ENCODE results near the gene NDUFA5. TPM values are rescaled to one million over a fixed set of nuclear protein-coding genes. Genes with fewer than 3 reads are reported as not detected.
"Not testable (repeated sequence)": the region's sequence is repeated elsewhere in the genome, so short reads cannot be mapped to it uniquely, and the experiment has no call there.

NDUFA5 gene
- total RNA-seq, 4 donors from 2014 or later = 27.2 to 97.6 (median 85.0) TPM

DNA sequence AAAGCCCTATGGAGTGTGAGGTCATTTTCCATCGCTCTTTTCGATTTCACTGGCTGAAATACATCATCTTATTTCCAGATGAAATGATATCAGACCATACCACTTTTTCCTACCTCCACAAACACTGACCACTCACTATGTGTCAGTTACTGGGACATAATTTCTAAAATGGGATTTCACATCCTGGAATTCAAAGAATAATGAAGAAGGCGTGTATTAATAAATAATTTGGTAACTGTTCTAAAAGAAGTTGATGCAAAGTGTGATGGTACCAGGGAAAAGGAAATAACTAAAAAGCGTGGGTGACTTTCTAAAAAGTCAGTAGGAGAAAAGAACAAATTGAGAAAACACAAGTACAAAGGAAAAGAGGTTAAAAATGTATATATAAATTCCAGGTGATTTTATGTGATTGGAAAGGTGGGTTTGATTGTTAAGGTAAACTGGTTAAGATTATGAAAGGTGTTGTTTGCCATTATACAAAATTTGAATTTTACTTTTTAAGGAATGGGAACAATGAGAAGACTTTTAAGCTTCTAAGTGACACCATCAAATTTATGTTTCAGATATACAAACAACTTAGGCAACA is 764 bp upstream of the NDUFA5 start:
- Histone ChIP-seq H3K36me3 (no peaks in the 10 kb centered on the region), H3K9me3 (no peaks in the 10 kb centered on the region), H3K4me1 (no peaks in the 10 kb centered on the region), H3K4me3 (peak overlapping the region; percentile 67 to 87), H3K27me3 (no peaks in the 10 kb centered on the region), H3K27ac (peak overlapping the region; percentile 88 to 90)
- DNase-seq = no peak
- intact Hi-C loops (cut with DNase I; ENCODE audit: low total_unique reads) = no loop called here
- TF ChIP-seq, protein P1, sequence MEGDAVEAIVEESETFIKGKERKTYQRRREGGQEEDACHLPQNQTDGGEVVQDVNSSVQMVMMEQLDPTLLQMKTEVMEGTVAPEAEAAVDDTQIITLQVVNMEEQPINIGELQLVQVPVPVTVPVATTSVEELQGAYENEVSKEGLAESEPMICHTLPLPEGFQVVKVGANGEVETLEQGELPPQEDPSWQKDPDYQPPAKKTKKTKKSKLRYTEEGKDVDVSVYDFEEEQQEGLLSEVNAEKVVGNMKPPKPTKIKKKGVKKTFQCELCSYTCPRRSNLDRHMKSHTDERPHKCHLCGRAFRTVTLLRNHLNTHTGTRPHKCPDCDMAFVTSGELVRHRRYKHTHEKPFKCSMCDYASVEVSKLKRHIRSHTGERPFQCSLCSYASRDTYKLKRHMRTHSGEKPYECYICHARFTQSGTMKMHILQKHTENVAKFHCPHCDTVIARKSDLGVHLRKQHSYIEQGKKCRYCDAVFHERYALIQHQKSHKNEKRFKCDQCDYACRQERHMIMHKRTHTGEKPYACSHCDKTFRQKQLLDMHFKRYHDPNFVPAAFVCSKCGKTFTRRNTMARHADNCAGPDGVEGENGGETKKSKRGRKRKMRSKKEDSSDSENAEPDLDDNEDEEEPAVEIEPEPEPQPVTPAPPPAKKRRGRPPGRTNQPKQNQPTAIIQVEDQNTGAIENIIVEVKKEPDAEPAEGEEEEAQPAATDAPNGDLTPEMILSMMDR (IDR thresholded peaks at IDR 0.05) = no peak
- TF ChIP-seq POLR2A (IDR thresholded peaks at IDR 0.05) = no peak

DNA sequence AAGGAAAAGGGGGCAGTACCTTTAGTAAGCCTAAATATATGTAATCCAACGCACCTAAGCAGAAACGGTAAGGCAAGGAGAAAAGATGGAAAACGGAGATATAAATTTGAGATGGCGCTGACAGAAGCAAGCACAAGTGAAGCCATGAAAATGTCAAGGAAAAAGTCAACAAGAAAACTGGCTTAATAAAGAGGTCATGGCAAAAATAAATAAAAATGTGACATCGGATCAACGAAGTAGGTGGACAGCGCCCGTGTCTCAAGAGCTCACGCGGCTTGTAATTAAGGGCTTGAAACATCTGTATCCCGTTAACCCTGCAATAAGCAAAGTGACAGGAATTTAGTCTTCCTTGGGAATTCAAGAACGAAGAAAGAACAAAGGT is 611 bp downstream of the NDUFA5 start:
- H3K27me3 ChIP-seq = no peaks in the 10 kb centered on the region
- no peaks in the 10 kb centered on the region for H3K4me1 ChIP-seq
- DNase-seq = no peak
- peak overlapping the region; percentile 67 to 87 for H3K4me3 ChIP-seq
- no peaks in the 10 kb centered on the region for H3K36me3 ChIP-seq
- H3K9me3 ChIP-seq = no peaks in the 10 kb centered on the region
- peak overlapping the region; percentile 88 to 90 for H3K27ac ChIP-seq
- TF ChIP-seq POLR2A (IDR thresholded peaks at IDR 0.05) = no peak
- TF ChIP-seq, protein P1 (IDR thresholded peaks at IDR 0.05) = no peak
- intact Hi-C loops (cut with DNase I; ENCODE audit: low total_unique reads) = no loop called here

DNA sequence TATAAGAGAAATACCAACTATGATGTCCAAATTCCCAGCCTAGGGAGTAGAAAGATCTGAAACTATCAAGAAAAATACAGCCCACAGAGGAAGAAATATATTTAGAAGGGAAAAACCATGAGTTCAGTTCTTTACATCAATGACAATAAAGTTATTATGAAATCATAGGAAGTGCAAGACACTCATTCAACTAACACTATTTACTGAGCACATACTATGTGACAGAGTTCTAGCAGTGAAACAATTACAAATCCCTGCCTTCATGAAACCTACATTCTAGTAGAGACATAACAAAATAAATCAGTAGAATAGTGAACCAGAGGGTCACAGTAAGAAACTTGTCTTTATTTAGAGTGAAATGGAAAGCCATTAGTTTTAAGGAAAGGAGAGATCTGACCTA is 2.1 kb downstream of the NDUFA5 start:
- intact Hi-C loops (cut with DNase I; ENCODE audit: low total_unique reads) = no loop called here
- Histone ChIP-seq H3K36me3 (no peaks in the 10 kb centered on the region), H3K4me1 (no peaks in the 10 kb centered on the region), H3K27me3 (no peaks in the 10 kb centered on the region), H3K9me3 (no peaks in the 10 kb centered on the region), H3K4me3 (no peak overlapping the region), H3K27ac (no peak overlapping the region)
- DNase-seq = no peak
- TF ChIP-seq, protein P1 (IDR thresholded peaks at IDR 0.05) = no peak
- TF ChIP-seq POLR2A (IDR thresholded peaks at IDR 0.05) = no peak

DNA sequence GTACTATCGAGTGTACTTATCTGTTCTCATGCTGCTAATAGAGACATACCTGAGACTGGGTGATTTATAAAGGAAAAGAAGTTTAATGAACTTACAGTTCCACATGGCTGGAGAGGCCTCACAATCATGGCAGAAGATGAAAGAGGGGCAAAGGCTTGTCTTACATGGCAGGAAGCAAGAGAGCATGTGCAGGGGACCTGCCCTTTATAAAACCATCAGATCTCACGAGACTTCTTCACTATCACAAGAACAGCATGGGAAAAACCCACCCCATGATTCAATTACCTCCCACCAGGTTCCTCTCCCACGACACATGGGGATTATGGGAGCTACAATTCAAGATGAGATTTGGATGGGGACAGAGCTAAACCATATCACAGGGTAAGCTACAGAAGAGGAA is 4.5 kb downstream of the NDUFA5 start:
- TF ChIP-seq, protein P1 (IDR thresholded peaks at IDR 0.05) = no peak

DNA sequence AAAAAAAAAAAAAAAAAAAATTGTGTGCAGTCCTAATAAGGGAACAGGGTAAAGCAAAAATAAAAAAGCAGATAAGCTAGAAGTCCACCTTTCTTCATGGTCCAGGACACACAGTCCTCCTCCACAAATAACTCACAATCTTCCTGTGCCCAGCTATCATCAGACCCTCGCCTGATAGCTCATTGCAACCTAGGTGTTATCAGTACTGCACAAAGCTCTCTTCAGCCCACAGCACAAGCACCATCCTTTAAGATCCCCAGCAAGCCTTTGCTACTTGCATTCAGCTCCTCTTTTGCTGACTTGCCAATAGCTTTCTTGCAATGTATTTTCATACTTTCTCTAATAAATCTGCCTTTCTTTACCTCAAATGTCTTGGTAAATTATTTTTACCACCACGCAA is 5.0 kb downstream of the NDUFA5 start:
- intact Hi-C loops (cut with DNase I; ENCODE audit: low total_unique reads) = no loop called here

More for the DNA sequence above, 4.5 kb downstream of the NDUFA5 start:
- intact Hi-C loops (cut with DNase I; ENCODE audit: low total_unique reads) = no loop called here
- no peak overlapping the region for H3K27ac ChIP-seq
- H3K36me3 ChIP-seq = no peaks in the 10 kb centered on the region
- no peak overlapping the region for H3K4me3 ChIP-seq
- no peak for DNase-seq
- H3K4me1 ChIP-seq = no peaks in the 10 kb centered on the region
- no peaks in the 10 kb centered on the region for H3K27me3 ChIP-seq
- no peaks in the 10 kb centered on the region for H3K9me3 ChIP-seq

DNA sequence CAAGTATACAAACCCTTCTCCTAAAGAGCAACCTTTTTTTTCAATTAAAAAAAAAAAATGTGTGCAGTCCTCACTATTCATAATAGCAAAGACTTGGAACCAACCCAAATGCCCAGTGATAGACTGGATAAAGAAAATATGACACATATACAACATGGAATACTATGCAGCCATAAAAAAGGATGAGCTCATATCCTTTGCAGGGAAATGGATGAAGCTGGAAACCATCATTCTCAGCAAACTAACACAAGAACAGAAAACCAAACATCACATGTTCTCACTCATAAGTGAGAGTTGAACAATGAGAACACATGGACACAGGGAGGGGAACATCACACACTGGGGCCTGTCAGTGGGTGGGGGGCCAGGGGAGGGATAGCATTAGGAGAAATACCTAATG is 5.5 kb downstream of the NDUFA5 start:
- intact Hi-C loops (cut with DNase I; ENCODE audit: low total_unique reads); H3K36me3 ChIP-seq; H3K4me1 ChIP-seq; H3K27ac ChIP-seq; DNase-seq; H3K9me3 ChIP-seq; H3K4me3 ChIP-seq; H3K27me3 ChIP-seq: not testable (repeated sequence)

More for the DNA sequence above, 5.0 kb downstream of the NDUFA5 start:
- H3K27ac ChIP-seq = no peak overlapping the region
- H3K4me1 ChIP-seq = no peaks in the 10 kb centered on the region
- TF ChIP-seq, protein P1 (IDR thresholded peaks at IDR 0.05) = no peak
- no peak for TF ChIP-seq POLR2A (IDR thresholded peaks at IDR 0.05)
- H3K27me3 ChIP-seq = no peaks in the 10 kb centered on the region
- H3K36me3 ChIP-seq = no peaks in the 10 kb centered on the region
- DNase-seq = no peak
- H3K4me3 ChIP-seq = no peak overlapping the region
- H3K9me3 ChIP-seq = no peaks in the 10 kb centered on the region
